ENCODE measurements around the gene ANKRD2.

DNA sequence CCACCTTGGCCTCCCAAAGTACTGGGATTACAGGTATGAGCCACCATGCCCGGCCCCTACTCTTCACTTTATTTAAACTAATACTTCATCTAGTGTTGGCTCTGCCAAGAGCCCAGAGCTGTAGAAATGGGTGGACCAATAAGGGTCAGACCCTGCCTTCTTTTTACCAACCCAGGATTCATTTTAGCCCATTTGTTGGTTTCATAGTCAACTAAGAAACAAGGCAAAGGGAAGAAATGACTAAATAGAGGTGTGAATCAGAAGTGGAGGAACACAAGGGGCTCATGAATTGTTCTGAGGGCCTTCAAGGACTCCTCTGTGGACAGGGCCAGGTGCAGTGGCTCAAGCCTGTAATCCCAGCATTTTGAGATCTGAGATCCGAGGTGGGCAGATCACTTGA, 1.1 kb downstream of the ANKRD2 start:
- no peak for TF ChIP-seq YY1 (IDR thresholded peaks at IDR 0.05; ENCODE audit: low read depth)
- TF ChIP-seq, protein P1, sequence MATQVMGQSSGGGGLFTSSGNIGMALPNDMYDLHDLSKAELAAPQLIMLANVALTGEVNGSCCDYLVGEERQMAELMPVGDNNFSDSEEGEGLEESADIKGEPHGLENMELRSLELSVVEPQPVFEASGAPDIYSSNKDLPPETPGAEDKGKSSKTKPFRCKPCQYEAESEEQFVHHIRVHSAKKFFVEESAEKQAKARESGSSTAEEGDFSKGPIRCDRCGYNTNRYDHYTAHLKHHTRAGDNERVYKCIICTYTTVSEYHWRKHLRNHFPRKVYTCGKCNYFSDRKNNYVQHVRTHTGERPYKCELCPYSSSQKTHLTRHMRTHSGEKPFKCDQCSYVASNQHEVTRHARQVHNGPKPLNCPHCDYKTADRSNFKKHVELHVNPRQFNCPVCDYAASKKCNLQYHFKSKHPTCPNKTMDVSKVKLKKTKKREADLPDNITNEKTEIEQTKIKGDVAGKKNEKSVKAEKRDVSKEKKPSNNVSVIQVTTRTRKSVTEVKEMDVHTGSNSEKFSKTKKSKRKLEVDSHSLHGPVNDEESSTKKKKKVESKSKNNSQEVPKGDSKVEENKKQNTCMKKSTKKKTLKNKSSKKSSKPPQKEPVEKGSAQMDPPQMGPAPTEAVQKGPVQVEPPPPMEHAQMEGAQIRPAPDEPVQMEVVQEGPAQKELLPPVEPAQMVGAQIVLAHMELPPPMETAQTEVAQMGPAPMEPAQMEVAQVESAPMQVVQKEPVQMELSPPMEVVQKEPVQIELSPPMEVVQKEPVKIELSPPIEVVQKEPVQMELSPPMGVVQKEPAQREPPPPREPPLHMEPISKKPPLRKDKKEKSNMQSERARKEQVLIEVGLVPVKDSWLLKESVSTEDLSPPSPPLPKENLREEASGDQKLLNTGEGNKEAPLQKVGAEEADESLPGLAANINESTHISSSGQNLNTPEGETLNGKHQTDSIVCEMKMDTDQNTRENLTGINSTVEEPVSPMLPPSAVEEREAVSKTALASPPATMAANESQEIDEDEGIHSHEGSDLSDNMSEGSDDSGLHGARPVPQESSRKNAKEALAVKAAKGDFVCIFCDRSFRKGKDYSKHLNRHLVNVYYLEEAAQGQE (IDR thresholded peaks at IDR 0.05; ENCODE audit: low read depth): no peak
- no peak for TF ChIP-seq EGR1 (IDR thresholded peaks at IDR 0.05)
- TF ChIP-seq EP300 (IDR thresholded peaks at IDR 0.05; ENCODE audit: borderline replicate concordance): no peak
- TF ChIP-seq, protein P2, sequence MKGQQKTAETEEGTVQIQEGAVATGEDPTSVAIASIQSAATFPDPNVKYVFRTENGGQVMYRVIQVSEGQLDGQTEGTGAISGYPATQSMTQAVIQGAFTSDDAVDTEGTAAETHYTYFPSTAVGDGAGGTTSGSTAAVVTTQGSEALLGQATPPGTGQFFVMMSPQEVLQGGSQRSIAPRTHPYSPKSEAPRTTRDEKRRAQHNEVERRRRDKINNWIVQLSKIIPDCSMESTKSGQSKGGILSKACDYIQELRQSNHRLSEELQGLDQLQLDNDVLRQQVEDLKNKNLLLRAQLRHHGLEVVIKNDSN (IDR thresholded peaks at IDR 0.05): no peak
- no peak for TF ChIP-seq TEAD4 (IDR thresholded peaks at IDR 0.05)
- TF ChIP-seq CEBPB (IDR thresholded peaks at IDR 0.05): no peak
- no peak for TF ChIP-seq NFIC (IDR thresholded peaks at IDR 0.05)
- no peak for TF ChIP-seq FOXM1 (IDR thresholded peaks at IDR 0.05; ENCODE audit: borderline replicate concordance, low read depth)
- no peak for TF ChIP-seq TCF12 (IDR thresholded peaks at IDR 0.05; ENCODE audit: low read depth)
- TF ChIP-seq RAD21 (IDR thresholded peaks at IDR 0.05; ENCODE audit: low read depth): no peak
- TF ChIP-seq, protein P3, sequence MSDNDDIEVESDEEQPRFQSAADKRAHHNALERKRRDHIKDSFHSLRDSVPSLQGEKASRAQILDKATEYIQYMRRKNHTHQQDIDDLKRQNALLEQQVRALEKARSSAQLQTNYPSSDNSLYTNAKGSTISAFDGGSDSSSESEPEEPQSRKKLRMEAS (IDR thresholded peaks at IDR 0.05): no peak
- TF ChIP-seq CREB1 (IDR thresholded peaks at IDR 0.05; ENCODE audit: low read depth): no peak
- no peak for TF ChIP-seq TAF1 (IDR thresholded peaks at IDR 0.05; ENCODE audit: low read depth)

Measured in Ishikawa (cell line).